Measurements from ENCODE around the gene GPLD1.

DNA sequence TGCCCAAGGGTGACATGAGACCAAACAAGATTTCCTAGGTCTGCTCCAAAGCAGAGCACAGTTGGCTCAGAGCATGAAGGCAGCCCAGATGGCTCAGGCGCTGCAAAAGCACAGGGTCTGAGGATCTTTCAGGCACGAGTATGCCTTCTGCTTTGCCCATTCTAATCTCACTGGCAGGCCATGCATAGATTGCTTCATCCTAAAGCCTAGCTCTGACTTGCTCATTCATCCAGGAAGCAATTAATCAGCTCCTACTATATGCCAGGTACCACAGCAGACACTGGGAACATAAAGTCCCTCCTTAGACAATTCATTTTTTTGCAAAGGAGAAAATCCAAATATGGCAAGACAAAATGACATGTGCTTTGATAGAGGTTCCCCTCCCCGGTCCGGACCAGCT is 31.2 kb downstream of the GPLD1 start:
- no peak for TF ChIP-seq CTCF (IDR thresholded peaks at IDR 0.05 in 2 of 3, conservative IDR thresholded peaks at IDR 0.05 in 1 of 3; ENCODE audit: insufficient read depth in 2 of 3, low read depth in 1 of 3, low read length in 3 of 3)
- TF ChIP-seq LEF1 (IDR thresholded peaks at IDR 0.05) = no peak
- no peak for TF ChIP-seq RBBP5 (IDR thresholded peaks at IDR 0.05; ENCODE audit: borderline replicate concordance, insufficient read depth, low read length, poor library complexity, severe bottlenecking)
